ENCODE results near the gene MRPL12. TPM values are rescaled to one million over a fixed set of nuclear protein-coding genes. Genes with fewer than 3 reads are reported as not detected.

MRPL12 gene
- total and polyA plus RNA-seq, 2 of the 13 experiments (the other 11 are each of a cell fraction or from before 2014, with no cell fraction given) = 39.1 to 94.1 TPM

- TF ChIP-seq SMARCC2 (IDR thresholded peaks at IDR 0.05) (no peak), CENPT (CRISPR knock-in tag; IDR thresholded peaks at IDR 0.05; ENCODE audit: low read depth) (peak; percentile 92), ZNF430 (CRISPR knock-in tag; IDR thresholded peaks at IDR 0.05) (peak; percentile 85; the same call in 1 of the 2 replicates), ZNF33A (CRISPR knock-in tag; IDR thresholded peaks at IDR 0.05; ENCODE audit: borderline replicate concordance) (0 out of 2 replicates have a peak, but pooled peaks have one; percentile 88), ZNF101 (CRISPR knock-in tag; IDR thresholded peaks at IDR 0.05; ENCODE audit: borderline replicate concordance, low read depth) (no peak), RAD51 (IDR thresholded peaks at IDR 0.05; ENCODE audit: borderline replicate concordance) (no peak), ZNF24 (IDR thresholded peaks at IDR 0.05) (no peak), ZBTB4 (CRISPR knock-in tag; IDR thresholded peaks at IDR 0.05; ENCODE audit: borderline replicate concordance) (peak; percentile 51; the same call in 1 of the 2 replicates), PRDM4 (CRISPR knock-in tag; IDR thresholded peaks at IDR 0.05; ENCODE audit: borderline replicate concordance) (no peak), SP5 (CRISPR knock-in tag; IDR thresholded peaks at IDR 0.05; ENCODE audit: borderline replicate concordance, low read depth) (peak; percentile 54; the same call in 1 of the 2 replicates), GPBP1L1 (CRISPR knock-in tag; IDR thresholded peaks at IDR 0.05) (no peak), SATB2 (CRISPR knock-in tag; IDR thresholded peaks at IDR 0.05) (no peak), ZMAT5 (CRISPR knock-in tag; IDR thresholded peaks at IDR 0.05; ENCODE audit: borderline replicate concordance, low read depth) (no peak; the same call in 1 of the 2 replicates), SYNCRIP (IDR thresholded peaks at IDR 0.05; ENCODE audit: insufficient read depth, low read depth, low read length) (no peak), BRF2 (CRISPR knock-in tag; IDR thresholded peaks at IDR 0.05) (0 out of 2 replicates have a peak, but pooled peaks have one; percentile 82), ZBTB7B (CRISPR knock-in tag; IDR thresholded peaks at IDR 0.05) (peak; percentile 78), HOXA9 (CRISPR knock-in tag; IDR thresholded peaks at IDR 0.05; ENCODE audit: borderline replicate concordance) (peak; percentile 99)
Measured at GRCh38 chr17:81702934-81703746, at the start of gene MRPL12 (continued).

All from HepG2 (cell line).